Ovary (tissue), 9 donors: Measurements from ENCODE around the gene GABRR3. TPM values are rescaled to one million over a fixed set of nuclear protein-coding genes. Genes with fewer than 3 reads are reported as not detected.
A peak's percentile ranks its signal among the peaks of the same experiment; 100 is the strongest.

Experiments used
- DNase-seq, 5 donors: peaks; one replicate each; pipeline ENCODE4 v3.0.0-alpha.2; 2019 to 2020
- H3K27ac ChIP-seq, 2 donors: fragments of 200-600 bp; one replicate each; pipeline versions ENCODE4 v1.5.1 to v1.8.0; 2019 to 2022
- H3K27me3 ChIP-seq: fragments of 200-600 bp; one replicate; pipeline ENCODE4 v1.8.0; 2022
- H3K36me3 ChIP-seq: fragments of 200-600 bp; sonication (generic); one replicate; pipeline ENCODE4 v1.5.1; 2019
- H3K4me1 ChIP-seq: one replicate; pipeline ENCODE4 v1.8.1; 2013; ENCODE audit warnings: mild to moderate bottlenecking, moderate library complexity; ENCODE audit not compliant: insufficient read depth
- H3K4me3 ChIP-seq: fragments of 200-600 bp; sonication (generic); one replicate; pipeline ENCODE4 v1.5.1; 2017
- H3K9me3 ChIP-seq, 2 donors: fragments of 200-600 bp in 1 of 2; sonication (generic) in 1 of 2; one replicate each; pipeline versions ENCODE4 v1.5.1 to v1.8.1; 2013 to 2019; ENCODE audit warnings: mild to moderate bottlenecking in 1 of 2, moderate library complexity in 1 of 2
- EP300 ChIP-seq: sonication (generic); formaldehyde crosslinking; IDR thresholded peaks from one replicate; pipeline ENCODE4 v1.6.1; 2017; ENCODE audit warnings: antibody characterized with exemption
- POLR2A ChIP-seq: fragments of 450-650 bp; IDR thresholded peaks from one replicate; pipeline ENCODE4 v1.6.1; 2017; ENCODE audit warnings: antibody characterized with exemption, mild to moderate bottlenecking, moderate library complexity
- WGBS, 3 donors: extraction: QIAGEN DNeasy Blood & Tissue Kit in 1 of 3; methylation state at CpG; one replicate each; pipeline versions ENCODE4 v1.1.5 to v1.1.7; 2013 to 2017; 5-methylcytosine and 5-hydroxymethylcytosine counted together
- intact Hi-C, 4 donors: fragments of 100-400 bp; cut with DNase I; formaldehyde crosslinking; loops; one replicate each; pipeline versions ENCODE4 v1.11.0 to v1.15.1; 2022 to 2023
- polyA plus RNA-seq, 2 donors: library from polyadenylated mRNA; stranded (reverse); fragments of 200-250 nt in 1 of 2; fragments of 350-450 nt in 1 of 2; fragmentation: Illumina TruSeq in 1 of 2; extraction: RNeasy Lipid Tissue Mini Kit (QIAGEN cat#74804) in 1 of 2; gene quantifications; one replicate each; pipeline ENCODE4 v1.2.3, GENCODE V29; 2013 to 2014
- total RNA-seq, 7 donors: library from RNA; depleted of rRNA in 2 of 7; stranded (reverse); fragments of >200 nt in 2 of 7; fragmentation: NEBNext Ultra II Directional in 3 of 7; extraction: Animal tissue kit (Norgen Biotek cat#: 25700) in 3 of 7; gene quantifications; one replicate each; pipeline versions ENCODE4 v1.1.0 to v1.2.4, GENCODE V29; 2016 to 2023
- TF ChIP-seq, protein P1 (sequence below), 3 donors: fragments of 450-650 bp in 2 of 3; fragments of 200-600 bp in 1 of 3; IDR thresholded peaks; one replicate each; pipeline versions ENCODE4 v1.5.1 to v1.8.0; 2016 to 2022; ENCODE audit warnings: antibody characterized with exemption in 3 of 3, mild to moderate bottlenecking in 1 of 3
- donor health status: DM: no; HTN: no; CAD: no; lungs with moderate emphysema.
- donor health status: DM: no; HTN: no; CAD: no.
- donor health status: Bipolar disorder and iron deficiency.
- donor health status: DM: yes; HTN: yes; CAD: no.
- donor health status: DM: no; HTN: no; CAD: no.
- donor health status: DM: yes; HTN: yes; CAD: no.

Gene GABRR3
- total and polyA plus RNA-seq, 9 donors, result not detected

DNA sequence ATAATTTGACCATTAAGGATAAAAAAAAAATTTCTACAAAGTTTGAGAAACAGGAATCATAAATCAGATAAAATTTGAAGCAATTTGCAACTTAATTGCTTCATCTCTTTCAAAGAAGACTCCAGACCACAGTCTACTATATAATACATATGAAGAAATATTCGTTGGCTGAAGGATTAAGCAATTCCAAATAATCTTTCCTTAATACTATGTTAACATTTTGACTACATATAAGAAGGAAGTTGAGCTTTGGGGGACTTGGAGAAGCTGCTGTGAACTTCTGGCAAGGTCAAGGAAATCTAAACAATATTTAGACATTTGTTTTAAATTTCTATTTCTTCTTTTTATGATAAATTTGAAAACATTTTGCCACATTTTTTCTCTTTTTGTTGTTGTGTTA lies 13.5 kb upstream of the GABRR3 start:
- H3K4me3 ChIP-seq, result no peak overlapping the region
- H3K4me1 ChIP-seq, result no peaks in the 10 kb centered on the region
- TF ChIP-seq POLR2A (no peak), EP300 (no peak)
- TF ChIP-seq, protein P1, sequence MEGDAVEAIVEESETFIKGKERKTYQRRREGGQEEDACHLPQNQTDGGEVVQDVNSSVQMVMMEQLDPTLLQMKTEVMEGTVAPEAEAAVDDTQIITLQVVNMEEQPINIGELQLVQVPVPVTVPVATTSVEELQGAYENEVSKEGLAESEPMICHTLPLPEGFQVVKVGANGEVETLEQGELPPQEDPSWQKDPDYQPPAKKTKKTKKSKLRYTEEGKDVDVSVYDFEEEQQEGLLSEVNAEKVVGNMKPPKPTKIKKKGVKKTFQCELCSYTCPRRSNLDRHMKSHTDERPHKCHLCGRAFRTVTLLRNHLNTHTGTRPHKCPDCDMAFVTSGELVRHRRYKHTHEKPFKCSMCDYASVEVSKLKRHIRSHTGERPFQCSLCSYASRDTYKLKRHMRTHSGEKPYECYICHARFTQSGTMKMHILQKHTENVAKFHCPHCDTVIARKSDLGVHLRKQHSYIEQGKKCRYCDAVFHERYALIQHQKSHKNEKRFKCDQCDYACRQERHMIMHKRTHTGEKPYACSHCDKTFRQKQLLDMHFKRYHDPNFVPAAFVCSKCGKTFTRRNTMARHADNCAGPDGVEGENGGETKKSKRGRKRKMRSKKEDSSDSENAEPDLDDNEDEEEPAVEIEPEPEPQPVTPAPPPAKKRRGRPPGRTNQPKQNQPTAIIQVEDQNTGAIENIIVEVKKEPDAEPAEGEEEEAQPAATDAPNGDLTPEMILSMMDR (IDR thresholded peaks at IDR 0.05), result no peak
- intact Hi-C loops, result no loop called here
- no peaks in the 10 kb centered on the region for H3K36me3 ChIP-seq
- H3K27ac ChIP-seq, result no peak overlapping the region
- no peaks in the 10 kb centered on the region for H3K27me3 ChIP-seq
- DNase-seq, result no peak
- 8 to 13% (median 11%) methylated on average over 1 of the region's 1 CpG for WGBS, 3 donors
- H3K9me3 ChIP-seq, result no peaks in the 10 kb centered on the region

DNA sequence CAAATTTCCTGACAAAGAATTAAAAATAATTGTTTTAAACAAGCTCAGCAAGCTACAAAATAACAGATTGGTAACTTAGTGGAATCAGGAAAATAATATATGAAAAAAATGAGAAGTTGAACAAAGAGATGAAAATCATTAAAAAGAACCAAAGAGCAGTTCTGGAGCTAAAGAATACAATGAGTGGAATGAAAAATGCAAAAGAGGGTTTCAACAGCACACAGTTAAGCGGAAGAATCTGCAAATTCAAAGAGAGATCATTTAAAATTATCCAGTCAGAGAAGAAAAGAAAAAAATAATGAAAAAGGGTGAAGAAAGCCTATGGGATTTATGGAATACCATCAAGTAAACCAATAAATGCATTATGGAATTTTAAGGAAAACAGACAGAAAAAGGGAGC lies 6.2 kb upstream of the GABRR3 start:
- Histone ChIP-seq H3K27ac (no peak overlapping the region), H3K27me3 (no peaks in the 10 kb centered on the region), H3K9me3 (no peaks in the 10 kb centered on the region), H3K4me3 (no peak overlapping the region), H3K36me3 (no peaks in the 10 kb centered on the region), H3K4me1 (no peaks in the 10 kb centered on the region)
- 91 to 98% (median 98%) methylated on average over 1 of the region's 1 CpG for WGBS, 3 donors
- no peak for TF ChIP-seq EP300
- no peak for TF ChIP-seq POLR2A
- TF ChIP-seq, protein P1 (IDR thresholded peaks at IDR 0.05), result no peak
- no peak for DNase-seq
- intact Hi-C loops, result no loop called here

DNA sequence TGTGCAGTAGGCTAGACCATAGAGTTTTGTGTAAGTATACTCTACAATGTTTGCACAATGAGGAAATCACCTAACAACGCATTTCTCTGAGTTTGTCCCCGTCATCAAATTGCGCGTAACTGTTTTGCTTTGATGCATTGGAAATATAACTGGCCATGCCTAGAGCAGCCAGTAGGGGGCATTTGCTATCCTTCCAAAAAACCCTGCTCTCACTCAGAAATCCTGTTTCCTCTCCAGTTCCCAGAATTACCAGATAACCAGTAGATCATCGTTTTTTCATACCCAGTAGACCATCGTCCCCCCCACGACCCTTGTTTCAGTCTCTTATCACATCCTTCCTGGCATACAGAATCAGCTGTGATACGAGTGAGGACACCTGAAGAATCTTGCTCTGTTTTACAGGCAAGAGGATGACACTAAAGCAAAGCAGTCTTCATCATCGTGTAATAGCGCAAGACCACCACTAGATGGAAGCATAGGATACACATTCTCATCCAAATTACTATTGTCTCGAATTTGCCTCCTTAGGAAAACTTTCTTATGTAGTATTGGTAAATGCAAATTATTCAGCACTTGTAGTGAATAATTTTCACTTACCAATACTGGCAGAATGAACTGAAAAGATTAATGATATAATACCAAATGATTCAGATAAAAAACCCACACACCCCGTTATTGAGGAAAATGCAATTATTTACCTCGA lies 4.4 kb upstream of the GABRR3 start:
- no peaks in the 10 kb centered on the region for H3K4me1 ChIP-seq
- H3K9me3 ChIP-seq, result no peaks in the 10 kb centered on the region
- H3K27me3 ChIP-seq, result no peaks in the 10 kb centered on the region
- peak in 4 of 5 donors; percentile 17 to 45 (median 21) for DNase-seq
- intact Hi-C loops, result no loop called here
- peak overlapping the region; percentile 28 for H3K4me3 ChIP-seq
- H3K27ac ChIP-seq, result no peak overlapping the region
- TF ChIP-seq EP300 (no peak), POLR2A (no peak)
- TF ChIP-seq, protein P1 (IDR thresholded peaks at IDR 0.05), result peak in 2 of 3 donors; percentile 64 to 67
- WGBS, 3 donors, result 12 to 14% (median 14%) methylated on average over 13 of the region's 13 CpGs
- H3K36me3 ChIP-seq, result no peaks in the 10 kb centered on the region

DNA sequence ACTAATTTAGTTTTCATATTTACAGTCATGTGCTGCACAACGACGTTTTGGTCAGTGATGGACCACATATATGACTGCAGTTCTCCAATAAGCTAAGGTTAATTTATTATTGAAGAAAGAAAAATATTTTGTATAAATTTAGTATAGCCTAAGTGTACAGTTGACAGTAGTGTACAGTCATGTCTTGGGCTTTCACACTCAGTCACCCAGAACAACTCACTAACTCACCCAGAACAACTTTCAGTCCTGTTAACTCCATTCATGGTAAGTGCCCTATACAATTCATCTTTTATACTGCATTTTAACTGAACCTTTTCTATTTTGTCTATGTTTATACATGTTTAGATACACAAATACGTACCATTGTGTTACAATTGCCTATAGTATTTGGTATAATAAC lies 3.8 kb upstream of the GABRR3 start:
- Histone ChIP-seq H3K4me3 (no peak overlapping the region), H3K36me3 (no peaks in the 10 kb centered on the region), H3K4me1 (no peaks in the 10 kb centered on the region), H3K9me3 (no peaks in the 10 kb centered on the region), H3K27me3 (no peaks in the 10 kb centered on the region), H3K27ac (no peak overlapping the region)
- intact Hi-C loops, result no loop called here
- WGBS, 3 donors, result 54 to 59% (median 58%) methylated on average over 3 of the region's 3 CpGs
- TF ChIP-seq, protein P1 (IDR thresholded peaks at IDR 0.05), result no peak
- TF ChIP-seq EP300 (no peak), POLR2A (no peak)
- DNase-seq, result no peak
